Neural cell (in vitro differentiated cells): ENCODE results near the gene ADO. TPM values are rescaled to one million over a fixed set of nuclear protein-coding genes. Genes with fewer than 3 reads are reported as not detected.

Experiments used
- H2AFZ ChIP-seq: fragments of 200-600, 300-800 bp; sonication (generic), shearing (Covaris generic); 2 replicates; pipeline ENCODE4 v1.6.0; 2014; ENCODE audit warnings: low read depth, mild to moderate bottlenecking, antibody characterized with exemption, low read length, moderate library complexity
- H3F3A ChIP-seq: fragments of 200-600 bp; shearing (Covaris generic); 2 replicates; pipeline ENCODE4 v1.6.1; 2016; ENCODE audit warnings: mild to moderate bottlenecking, moderate library complexity, mixed read lengths, antibody characterized with exemption, low read length; ENCODE audit not compliant: insufficient read depth, poor library complexity, severe bottlenecking
- H3K27ac ChIP-seq: fragments of 200-600, 300-800 bp; sonication (generic), shearing (Covaris generic); 2 replicates; pipeline ENCODE4 v1.5.1; 2014; ENCODE audit warnings: mild to moderate bottlenecking, low read length, moderate library complexity
- H3K27me3 ChIP-seq: fragments of 300-800, 200-600 bp; sonication (generic), shearing (Covaris generic); 2 replicates; pipeline ENCODE4 v1.6.0; 2014; ENCODE audit warnings: mild to moderate bottlenecking, low read depth, low read length, moderate library complexity; ENCODE audit not compliant: insufficient read depth
- H3K36me3 ChIP-seq: fragments of 300-800, 200-600 bp; sonication (generic), shearing (Covaris generic); 2 replicates; pipeline ENCODE4 v1.5.1; 2014; ENCODE audit warnings: mild to moderate bottlenecking, antibody characterized with exemption, low read length, moderate library complexity; ENCODE audit not compliant: insufficient read depth
- H3K4me2 ChIP-seq: fragments of 300-800, 200-600 bp; sonication (generic), shearing (Covaris generic); 2 replicates; pipeline ENCODE4 v1.6.0; 2014; ENCODE audit warnings: mild to moderate bottlenecking, low read length
- H3K4me3 ChIP-seq: fragments of 300-800, 200-600 bp; sonication (generic), shearing (Covaris generic); 2 replicates; pipeline ENCODE4 v1.5.1; 2014; ENCODE audit warnings: mild to moderate bottlenecking, low read length, moderate library complexity
- H3K79me2 ChIP-seq: fragments of 200-600 bp; shearing (Covaris generic); replicated peaks from 2 replicates; pipeline ENCODE4 v1.6.0; 2014; ENCODE audit warnings: mild to moderate bottlenecking, low read length, moderate library complexity; ENCODE audit not compliant: insufficient read depth
- H3K9ac ChIP-seq: fragments of 300-800, 200-600 bp; sonication (generic), shearing (Covaris generic); 2 replicates; pipeline ENCODE4 v1.6.1; 2016; ENCODE audit warnings: mild to moderate bottlenecking, low read length, mixed read lengths
- H3K9me2 ChIP-seq: fragments of 200-600 bp; shearing (Covaris generic); 2 replicates; pipeline ENCODE4 v1.6.1; 2016; ENCODE audit warnings: mild to moderate bottlenecking, low read length, mixed read lengths; ENCODE audit not compliant: insufficient read depth
- H3K9me3 ChIP-seq: fragments of 200-600, 300-800 bp; sonication (generic), shearing (Covaris generic); 2 replicates; pipeline ENCODE4 v1.6.1; 2016; ENCODE audit warnings: mild to moderate bottlenecking, mixed run types, low read length, moderate library complexity, mixed read lengths
- H4K20me1 ChIP-seq: fragments of 200-600 bp; shearing (Covaris generic); 2 replicates; pipeline ENCODE4 v1.6.1; 2016; ENCODE audit warnings: mild to moderate bottlenecking, mixed run types; ENCODE audit not compliant: insufficient read depth
- EP300 ChIP-seq: fragments of 450-650 bp; conservative IDR thresholded peaks from 2 replicates; pipeline ENCODE4 v1.6.1; 2014; ENCODE audit warnings: antibody characterized with exemption, mild to moderate bottlenecking, moderate library complexity; ENCODE audit not compliant: poor library complexity, severe bottlenecking
- EZH2 ChIP-seq: fragments of 200-600, 300-800 bp; shearing (Covaris generic), sonication (generic); IDR thresholded peaks from 2 replicates; pipeline ENCODE4 v1.6.1; 2014; ENCODE audit warnings: antibody characterized with exemption, low read length, borderline replicate concordance, mild to moderate bottlenecking; ENCODE audit not compliant: insufficient read depth, poor library complexity, severe bottlenecking
- MXI1 ChIP-seq: fragments of 450-650 bp; conservative IDR thresholded peaks from 2 replicates; pipeline ENCODE4 v1.6.1; 2014; ENCODE audit warnings: antibody characterized with exemption, mild to moderate bottlenecking; ENCODE audit not compliant: poor library complexity, severe bottlenecking
- POLR2AphosphoS5 ChIP-seq: IDR thresholded peaks from 2 replicates; pipeline ENCODE4 v1.6.1; 2012
- RAD21 ChIP-seq: fragments of 450-650 bp; conservative IDR thresholded peaks from 2 replicates; pipeline ENCODE4 v1.6.1; 2014; ENCODE audit warnings: antibody characterized with exemption, mild to moderate bottlenecking, moderate library complexity
- SMC3 ChIP-seq: fragments of 450-650 bp; conservative IDR thresholded peaks from 2 replicates; pipeline ENCODE4 v1.6.1; 2014; ENCODE audit warnings: antibody characterized with exemption, mild to moderate bottlenecking, moderate library complexity; ENCODE audit not compliant: poor library complexity
- TAF1 ChIP-seq: IDR thresholded peaks from 2 replicates; pipeline ENCODE4 v1.6.1; 2012; ENCODE audit warnings: low read depth
- polyA plus RNA-seq: library from polyadenylated mRNA; depleted of rRNA; stranded (reverse); fragments of >200 nt; gene quantifications from 2 replicates; pipeline ENCODE4 v1.2.3, GENCODE V29; 2014
- TF ChIP-seq, protein P1 (sequence below): IDR thresholded peaks from 2 replicates; pipeline ENCODE4 v1.6.1; 2012; ENCODE audit warnings: borderline replicate concordance
- TF ChIP-seq, protein P2 (sequence below): fragments of 450-650 bp; IDR thresholded peaks from 2 replicates; pipeline ENCODE4 v1.5.1; 2014; ENCODE audit warnings: antibody characterized with exemption, mild to moderate bottlenecking, moderate library complexity; ENCODE audit not compliant: poor library complexity, severe bottlenecking

ADO gene
- polyA plus RNA-seq, 1 donor from 2014 or later, result 33.2 TPM

- H4K20me1 ChIP-seq, result no peaks in the 10 kb centered on the region
- H3K9me2 ChIP-seq, result no peaks in the 10 kb centered on the region
- H3F3A ChIP-seq, result no peaks in the 10 kb centered on the region
- no peaks in the 10 kb centered on the region for H3K27me3 ChIP-seq
- H3K36me3 ChIP-seq, result no peaks in the 10 kb centered on the region
- H3K9me3 ChIP-seq, result no peaks in the 10 kb centered on the region
- H3K4me3 ChIP-seq, result no peak overlapping the region
- no peak overlapping the region for H3K9ac ChIP-seq
- no peak overlapping the region for H3K4me2 ChIP-seq
- H3K79me2 ChIP-seq, result no peaks in the 10 kb centered on the region
- no peak overlapping the region for H2AFZ ChIP-seq
- TF ChIP-seq MXI1 (no peak), EP300 (no peak), SMC3 (no peak), POLR2AphosphoS5 (no peak), RAD21 (no peak), EZH2 (no peak), TAF1 (no peak)
- TF ChIP-seq, protein P1, sequence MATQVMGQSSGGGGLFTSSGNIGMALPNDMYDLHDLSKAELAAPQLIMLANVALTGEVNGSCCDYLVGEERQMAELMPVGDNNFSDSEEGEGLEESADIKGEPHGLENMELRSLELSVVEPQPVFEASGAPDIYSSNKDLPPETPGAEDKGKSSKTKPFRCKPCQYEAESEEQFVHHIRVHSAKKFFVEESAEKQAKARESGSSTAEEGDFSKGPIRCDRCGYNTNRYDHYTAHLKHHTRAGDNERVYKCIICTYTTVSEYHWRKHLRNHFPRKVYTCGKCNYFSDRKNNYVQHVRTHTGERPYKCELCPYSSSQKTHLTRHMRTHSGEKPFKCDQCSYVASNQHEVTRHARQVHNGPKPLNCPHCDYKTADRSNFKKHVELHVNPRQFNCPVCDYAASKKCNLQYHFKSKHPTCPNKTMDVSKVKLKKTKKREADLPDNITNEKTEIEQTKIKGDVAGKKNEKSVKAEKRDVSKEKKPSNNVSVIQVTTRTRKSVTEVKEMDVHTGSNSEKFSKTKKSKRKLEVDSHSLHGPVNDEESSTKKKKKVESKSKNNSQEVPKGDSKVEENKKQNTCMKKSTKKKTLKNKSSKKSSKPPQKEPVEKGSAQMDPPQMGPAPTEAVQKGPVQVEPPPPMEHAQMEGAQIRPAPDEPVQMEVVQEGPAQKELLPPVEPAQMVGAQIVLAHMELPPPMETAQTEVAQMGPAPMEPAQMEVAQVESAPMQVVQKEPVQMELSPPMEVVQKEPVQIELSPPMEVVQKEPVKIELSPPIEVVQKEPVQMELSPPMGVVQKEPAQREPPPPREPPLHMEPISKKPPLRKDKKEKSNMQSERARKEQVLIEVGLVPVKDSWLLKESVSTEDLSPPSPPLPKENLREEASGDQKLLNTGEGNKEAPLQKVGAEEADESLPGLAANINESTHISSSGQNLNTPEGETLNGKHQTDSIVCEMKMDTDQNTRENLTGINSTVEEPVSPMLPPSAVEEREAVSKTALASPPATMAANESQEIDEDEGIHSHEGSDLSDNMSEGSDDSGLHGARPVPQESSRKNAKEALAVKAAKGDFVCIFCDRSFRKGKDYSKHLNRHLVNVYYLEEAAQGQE, result no peak
- TF ChIP-seq, protein P2, sequence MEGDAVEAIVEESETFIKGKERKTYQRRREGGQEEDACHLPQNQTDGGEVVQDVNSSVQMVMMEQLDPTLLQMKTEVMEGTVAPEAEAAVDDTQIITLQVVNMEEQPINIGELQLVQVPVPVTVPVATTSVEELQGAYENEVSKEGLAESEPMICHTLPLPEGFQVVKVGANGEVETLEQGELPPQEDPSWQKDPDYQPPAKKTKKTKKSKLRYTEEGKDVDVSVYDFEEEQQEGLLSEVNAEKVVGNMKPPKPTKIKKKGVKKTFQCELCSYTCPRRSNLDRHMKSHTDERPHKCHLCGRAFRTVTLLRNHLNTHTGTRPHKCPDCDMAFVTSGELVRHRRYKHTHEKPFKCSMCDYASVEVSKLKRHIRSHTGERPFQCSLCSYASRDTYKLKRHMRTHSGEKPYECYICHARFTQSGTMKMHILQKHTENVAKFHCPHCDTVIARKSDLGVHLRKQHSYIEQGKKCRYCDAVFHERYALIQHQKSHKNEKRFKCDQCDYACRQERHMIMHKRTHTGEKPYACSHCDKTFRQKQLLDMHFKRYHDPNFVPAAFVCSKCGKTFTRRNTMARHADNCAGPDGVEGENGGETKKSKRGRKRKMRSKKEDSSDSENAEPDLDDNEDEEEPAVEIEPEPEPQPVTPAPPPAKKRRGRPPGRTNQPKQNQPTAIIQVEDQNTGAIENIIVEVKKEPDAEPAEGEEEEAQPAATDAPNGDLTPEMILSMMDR, result no peak
- no peak overlapping the region for H3K27ac ChIP-seq
Measured at GRCh38 chr10:62769574-62770242, 34.8 kb upstream of the ADO start.

DNA sequence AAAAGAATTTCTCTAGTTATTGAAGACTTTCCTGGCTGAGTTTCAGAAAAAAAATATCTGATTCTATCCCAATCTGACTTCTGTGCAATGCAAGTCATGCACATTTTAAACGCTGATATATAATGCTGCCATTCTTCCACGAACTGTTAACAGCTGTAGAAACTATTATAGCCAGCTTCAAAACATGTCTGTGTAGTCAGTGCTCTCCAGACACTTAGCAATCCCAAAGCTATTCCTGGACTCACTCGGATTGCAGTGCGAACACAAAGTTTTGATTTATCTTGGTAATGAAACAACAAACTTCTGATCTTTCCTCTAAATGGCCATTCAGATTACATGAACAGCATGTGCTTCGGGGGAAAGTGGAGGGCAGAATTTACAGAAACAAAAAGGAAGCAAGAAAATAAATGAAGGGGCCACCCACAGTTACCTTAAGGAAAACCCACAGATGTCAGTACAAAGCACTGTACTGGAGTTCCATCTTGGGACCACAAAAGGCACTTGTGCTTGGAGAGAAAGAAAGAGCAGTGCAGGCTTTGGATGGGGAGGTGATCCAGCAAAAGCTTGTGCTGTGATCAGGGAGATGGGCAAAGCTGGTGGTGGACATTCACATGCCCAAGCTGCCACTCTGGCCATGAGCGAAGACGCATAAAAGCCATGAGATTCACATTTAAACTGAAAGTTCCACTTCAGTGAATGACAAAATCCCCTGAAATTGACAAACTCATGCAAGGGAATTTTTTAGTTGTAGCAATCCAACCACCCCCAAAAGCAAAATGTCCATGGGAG is 32.1 kb upstream of the ADO start:
- H3K4me3 ChIP-seq, result no peak overlapping the region
- no peaks in the 10 kb centered on the region for H3K9me2 ChIP-seq
- no peak overlapping the region for H3K4me2 ChIP-seq
- no peaks in the 10 kb centered on the region for H4K20me1 ChIP-seq
- H3F3A ChIP-seq, result no peaks in the 10 kb centered on the region
- H3K79me2 ChIP-seq, result no peaks in the 10 kb centered on the region
- no peaks in the 10 kb centered on the region for H3K36me3 ChIP-seq
- no peak overlapping the region for H2AFZ ChIP-seq
- H3K27ac ChIP-seq, result no peak overlapping the region
- H3K9ac ChIP-seq, result no peak overlapping the region
- TF ChIP-seq MXI1, result no peak
- no peak for TF ChIP-seq RAD21
- no peak for TF ChIP-seq EZH2
- no peak for TF ChIP-seq TAF1
- TF ChIP-seq EP300, result no peak
- no peak for TF ChIP-seq SMC3
- TF ChIP-seq, protein P2, result no peak
- TF ChIP-seq POLR2AphosphoS5, result no peak
- TF ChIP-seq, protein P1, result no peak
- H3K9me3 ChIP-seq, result no peaks in the 10 kb centered on the region
- H3K27me3 ChIP-seq, result no peaks in the 10 kb centered on the region
